KMS-11 (cell line): ENCODE data around the gene ZFAND2B.
A peak's percentile ranks its signal among the peaks of the same experiment; 100 is the strongest.

Source experiments
- H2AFZ ChIP-seq: fragments of 200-600 bp; sonication (generic); 2 replicates; pipeline ENCODE4 v1.6.1; 2016; ENCODE audit warnings: antibody characterized with exemption, mixed run types, low read depth
- H3K27ac ChIP-seq: fragments of 200-600 bp; sonication (generic); 2 replicates; pipeline ENCODE4 v1.6.1; 2016; ENCODE audit warnings: mild to moderate bottlenecking, mixed run types
- H3K27me3 ChIP-seq: fragments of 200-600 bp; sonication (generic); 2 replicates; pipeline ENCODE4 v1.6.1; 2017; ENCODE audit warnings: mild to moderate bottlenecking, low read depth, mixed run types, moderate library complexity; ENCODE audit not compliant: insufficient read depth
- H3K36me3 ChIP-seq: fragments of 200-600 bp; sonication (generic); 2 replicates; pipeline ENCODE4 v1.6.1; 2017; ENCODE audit warnings: mild to moderate bottlenecking, mixed run types; ENCODE audit not compliant: insufficient read depth
- H3K4me1 ChIP-seq: fragments of 200-600 bp; sonication (generic); 2 replicates; pipeline ENCODE4 v1.6.1; 2016; ENCODE audit warnings: mild to moderate bottlenecking, low read depth, mixed run types; ENCODE audit not compliant: poor library complexity, severe bottlenecking
- H3K4me2 ChIP-seq: fragments of 200-600 bp; sonication (generic); 2 replicates; pipeline ENCODE4 v1.7.0; 2016; ENCODE audit warnings: mild to moderate bottlenecking, mixed run types
- H3K4me3 ChIP-seq: fragments of 200-600 bp; sonication (generic); IDR thresholded peaks from 2 replicates; pipeline ENCODE4 v1.6.1; 2017; ENCODE audit warnings: low read depth, low read length, mixed read lengths; ENCODE audit not compliant: insufficient read depth
- H3K79me2 ChIP-seq: fragments of 200-600 bp; sonication (generic); 2 replicates; pipeline ENCODE4 v1.6.1; 2016; ENCODE audit warnings: low read depth, mixed run types; ENCODE audit not compliant: insufficient read depth
- H3K9ac ChIP-seq: fragments of 200-600 bp; sonication (generic); 2 replicates; pipeline ENCODE4 v1.6.1; 2016; ENCODE audit warnings: mild to moderate bottlenecking, mixed run types
- H4K20me1 ChIP-seq: fragments of 200-600 bp; sonication (generic); 2 replicates; pipeline ENCODE4 v1.6.1; 2016; ENCODE audit warnings: mild to moderate bottlenecking, mixed run types; ENCODE audit not compliant: insufficient read depth
- TF ChIP-seq, protein P1 (sequence below): fragments of 200-600 bp; sonication (generic); conservative IDR thresholded peaks from 2 replicates; pipeline ENCODE4 v1.6.1; 2017; ENCODE audit warnings: low read depth, mild to moderate bottlenecking, antibody characterized with exemption, low read length, moderate library complexity, mixed read lengths

The ZFAND2B gene

DNA sequence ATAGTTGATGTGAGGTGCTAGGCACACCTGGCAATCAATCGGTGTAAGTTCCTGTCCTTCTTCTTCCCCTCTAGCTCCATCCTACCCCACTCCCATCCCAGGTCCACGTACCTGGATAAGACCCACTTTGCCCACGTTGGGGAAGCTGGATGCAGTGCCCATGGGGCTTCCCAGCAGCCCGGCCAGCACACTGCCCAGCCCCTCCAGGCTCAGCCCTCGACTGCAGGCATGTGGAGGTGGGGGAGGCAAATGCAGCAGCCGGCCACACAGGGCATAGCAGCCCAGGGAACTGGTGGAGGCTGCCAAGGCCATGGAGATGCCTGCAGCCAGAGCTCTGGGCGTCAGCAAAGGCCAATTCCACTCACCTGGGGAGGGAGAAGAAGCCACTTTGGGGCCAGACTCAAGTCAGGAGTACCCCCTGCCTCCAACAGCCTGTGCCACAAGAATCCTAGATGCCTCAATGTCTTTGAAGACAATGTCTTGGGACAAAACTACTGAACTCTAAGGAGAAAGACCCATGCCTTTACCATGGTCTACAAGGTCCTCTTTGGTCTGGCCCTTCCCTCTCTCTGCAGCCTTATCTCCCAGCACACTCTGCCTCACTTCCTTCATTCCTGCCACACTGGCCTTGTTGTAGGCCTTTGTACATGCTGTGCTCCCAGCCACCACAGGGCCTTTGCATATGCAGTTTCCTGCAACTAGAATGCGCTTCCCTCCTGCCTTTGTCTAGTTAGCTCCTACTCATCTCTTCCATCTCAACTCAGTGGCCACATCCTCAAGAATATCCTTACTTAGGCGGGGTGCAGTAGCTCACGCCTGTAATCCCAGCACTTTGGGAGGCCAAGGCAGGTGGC lies 41.3 kb upstream of the ZFAND2B start:
- no peaks in the 10 kb centered on the region for H3K36me3 ChIP-seq
- no peaks in the 10 kb centered on the region for H3K79me2 ChIP-seq
- H3K9ac ChIP-seq: no peak overlapping the region
- no peaks in the 10 kb centered on the region; the same call in 1 of the 2 replicates for H3K27me3 ChIP-seq
- no peak overlapping the region for H3K27ac ChIP-seq
- TF ChIP-seq, protein P1, sequence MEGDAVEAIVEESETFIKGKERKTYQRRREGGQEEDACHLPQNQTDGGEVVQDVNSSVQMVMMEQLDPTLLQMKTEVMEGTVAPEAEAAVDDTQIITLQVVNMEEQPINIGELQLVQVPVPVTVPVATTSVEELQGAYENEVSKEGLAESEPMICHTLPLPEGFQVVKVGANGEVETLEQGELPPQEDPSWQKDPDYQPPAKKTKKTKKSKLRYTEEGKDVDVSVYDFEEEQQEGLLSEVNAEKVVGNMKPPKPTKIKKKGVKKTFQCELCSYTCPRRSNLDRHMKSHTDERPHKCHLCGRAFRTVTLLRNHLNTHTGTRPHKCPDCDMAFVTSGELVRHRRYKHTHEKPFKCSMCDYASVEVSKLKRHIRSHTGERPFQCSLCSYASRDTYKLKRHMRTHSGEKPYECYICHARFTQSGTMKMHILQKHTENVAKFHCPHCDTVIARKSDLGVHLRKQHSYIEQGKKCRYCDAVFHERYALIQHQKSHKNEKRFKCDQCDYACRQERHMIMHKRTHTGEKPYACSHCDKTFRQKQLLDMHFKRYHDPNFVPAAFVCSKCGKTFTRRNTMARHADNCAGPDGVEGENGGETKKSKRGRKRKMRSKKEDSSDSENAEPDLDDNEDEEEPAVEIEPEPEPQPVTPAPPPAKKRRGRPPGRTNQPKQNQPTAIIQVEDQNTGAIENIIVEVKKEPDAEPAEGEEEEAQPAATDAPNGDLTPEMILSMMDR: no peak
- no peak overlapping the region for H3K4me3 ChIP-seq
- no peak overlapping the region for H2AFZ ChIP-seq
- peaks cover 18% of the 10 kb centered on the region for H3K4me1 ChIP-seq
- no peaks in the 10 kb centered on the region for H4K20me1 ChIP-seq
- no peak overlapping the region for H3K4me2 ChIP-seq

DNA sequence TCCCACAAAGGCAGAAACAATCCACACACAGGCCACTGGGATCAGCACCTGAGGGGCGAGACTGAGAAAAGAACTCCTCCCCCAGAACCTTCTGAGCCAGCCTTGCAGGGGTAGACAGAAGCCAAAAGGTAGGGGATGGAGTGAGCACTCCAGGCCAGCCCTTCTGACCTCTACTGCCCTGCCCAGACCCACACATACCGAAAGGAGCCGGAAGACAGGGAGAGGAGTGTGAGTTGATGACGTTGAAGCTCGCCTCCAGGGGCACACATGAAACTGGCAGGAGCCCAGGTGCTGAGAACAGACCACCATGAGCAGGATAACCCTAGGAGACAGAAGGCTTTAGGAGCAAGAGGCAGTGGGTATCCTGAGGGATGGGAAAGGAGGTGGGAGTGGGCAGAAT lies 38.6 kb upstream of the ZFAND2B start:
- Histone ChIP-seq H3K4me2 (no peak overlapping the region), H2AFZ (0 out of 2 replicates have a peak overlapping the region, but pooled peaks have one; percentile 16), H3K27me3 (no peaks in the 10 kb centered on the region; the same call in 1 of the 2 replicates), H3K79me2 (no peaks in the 10 kb centered on the region), H3K9ac (no peak overlapping the region), H3K27ac (no peak overlapping the region), H3K4me1 (peaks cover 11% of the 10 kb centered on the region), H3K36me3 (no peaks in the 10 kb centered on the region), H3K4me3 (no peak overlapping the region), H4K20me1 (no peaks in the 10 kb centered on the region)
- TF ChIP-seq, protein P1: no peak

DNA sequence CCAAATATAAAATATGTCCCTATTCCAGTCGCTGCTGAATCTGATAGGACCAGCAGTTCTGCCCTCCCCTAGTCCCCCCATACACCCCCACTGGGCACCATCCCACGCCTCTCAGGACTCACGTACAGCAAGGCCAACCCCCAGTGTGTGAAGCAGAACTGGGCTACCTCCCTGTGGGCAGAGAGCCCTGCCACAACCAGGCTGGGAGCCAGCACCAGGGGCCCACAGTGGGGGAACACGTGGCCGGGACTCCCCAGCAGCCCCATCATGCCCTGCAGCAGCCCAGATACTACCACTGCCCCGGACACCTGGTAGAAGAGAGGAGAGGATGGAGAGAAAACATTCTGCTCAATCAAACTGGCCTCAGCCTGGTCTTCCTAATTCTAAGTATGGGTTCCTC lies 38.1 kb upstream of the ZFAND2B start:
- TF ChIP-seq, protein P1: no peak
- H3K27me3 ChIP-seq: no peaks in the 10 kb centered on the region; the same call in 1 of the 2 replicates
- no peak overlapping the region for H3K4me3 ChIP-seq
- H3K79me2 ChIP-seq: no peaks in the 10 kb centered on the region
- 0 out of 2 replicates have a peak overlapping the region, but pooled peaks have one; percentile 16 for H2AFZ ChIP-seq
- no peak overlapping the region for H3K4me2 ChIP-seq
- no peaks in the 10 kb centered on the region for H3K36me3 ChIP-seq
- H3K27ac ChIP-seq: no peak overlapping the region
- no peaks in the 10 kb centered on the region for H4K20me1 ChIP-seq
- H3K9ac ChIP-seq: no peak overlapping the region
- H3K4me1 ChIP-seq: peaks cover 11% of the 10 kb centered on the region

DNA sequence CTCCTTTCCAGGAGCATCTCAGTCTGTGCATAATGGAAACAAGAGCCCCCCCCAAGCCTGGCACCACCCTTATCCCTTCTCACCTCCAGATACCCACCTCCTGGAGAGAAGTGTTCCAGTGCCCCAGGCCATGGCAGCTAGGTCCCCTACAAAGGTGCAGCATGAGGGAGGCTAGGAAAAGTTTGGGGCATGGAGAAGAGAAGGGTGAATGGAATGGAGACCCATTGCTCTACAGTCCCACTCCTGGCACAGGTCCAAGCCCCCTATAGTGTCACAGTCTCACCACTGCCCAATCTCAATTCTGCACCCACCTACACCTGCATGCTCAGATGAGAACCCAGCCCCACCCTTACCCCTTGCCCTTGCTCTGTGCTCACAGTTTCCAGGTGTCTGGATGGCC lies 37.6 kb upstream of the ZFAND2B start:
- Histone ChIP-seq H3K4me3 (no peak overlapping the region), H3K36me3 (no peaks in the 10 kb centered on the region), H3K27ac (no peak overlapping the region), H2AFZ (0 out of 2 replicates have a peak overlapping the region, but pooled peaks have one; percentile 16), H3K27me3 (no peaks in the 10 kb centered on the region), H3K4me1 (peaks cover 11% of the 10 kb centered on the region), H3K4me2 (no peak overlapping the region), H4K20me1 (no peaks in the 10 kb centered on the region), H3K9ac (no peak overlapping the region), H3K79me2 (no peaks in the 10 kb centered on the region)
- TF ChIP-seq, protein P1: no peak
